Upper lobe of right lung (tissue), 1 donor: ENCODE results near the gene SMTNL2. TPM values are rescaled to one million over a fixed set of nuclear protein-coding genes. Genes with fewer than 3 reads are reported as not detected.
A peak's percentile ranks its signal among the peaks of the same experiment; 100 is the strongest.
"Not testable (repeated sequence)": the region's sequence is repeated elsewhere in the genome, so short reads cannot be mapped to it uniquely, and the experiment has no call there.

Experiments used
- ATAC-seq: fragments of 200-7000 bp; cut with Tn5 transposase; one replicate; pipeline ENCODE4 v1.9.1; 2020; ENCODE audit warnings: mild to moderate bottlenecking, moderate library complexity
- DNase-seq: peaks from one replicate; pipeline ENCODE4 v3.0.0-alpha.2; 2020
- H3K27ac ChIP-seq: fragments of 200-600 bp; one replicate; pipeline ENCODE4 v1.8.0; 2022
- H3K27me3 ChIP-seq: fragments of 200-600 bp; one replicate; pipeline ENCODE4 v1.8.0; 2022; ENCODE audit warnings: mild to moderate bottlenecking
- H3K36me3 ChIP-seq: fragments of 200-600 bp; one replicate; pipeline ENCODE4 v1.8.0; 2022
- H3K4me1 ChIP-seq: fragments of 200-600 bp; one replicate; pipeline ENCODE4 v1.8.0; 2022
- H3K4me3 ChIP-seq: fragments of 200-600 bp; one replicate; pipeline ENCODE4 v1.8.0; 2022; ENCODE audit warnings: mild to moderate bottlenecking
- H3K9me3 ChIP-seq: fragments of 200-600 bp; one replicate; pipeline ENCODE4 v1.8.0; 2022
- intact Hi-C: fragments of 100-400 bp; cut with DNase I; formaldehyde crosslinking; loops from one replicate; pipeline ENCODE4 v1.11.0; 2022
- total RNA-seq: library from RNA; stranded (reverse); fragmentation: NEBNext Ultra II Directional; extraction: Animal tissue kit (Norgen Biotek cat#: 25700); gene quantifications from one replicate; pipeline ENCODE4 v1.2.1, GENCODE V29; 2021
- TF ChIP-seq, protein P1 (sequence below): fragments of 200-600 bp; IDR thresholded peaks from one replicate; pipeline ENCODE4 v1.8.0; 2022; ENCODE audit warnings: antibody characterized with exemption
- donor health status: DM: no; HTN: yes; CAD: no; lungs with severe emphysema.

SMTNL2 gene
- total RNA-seq, 1 donor from 2014 or later: 2.7 TPM

DNA sequence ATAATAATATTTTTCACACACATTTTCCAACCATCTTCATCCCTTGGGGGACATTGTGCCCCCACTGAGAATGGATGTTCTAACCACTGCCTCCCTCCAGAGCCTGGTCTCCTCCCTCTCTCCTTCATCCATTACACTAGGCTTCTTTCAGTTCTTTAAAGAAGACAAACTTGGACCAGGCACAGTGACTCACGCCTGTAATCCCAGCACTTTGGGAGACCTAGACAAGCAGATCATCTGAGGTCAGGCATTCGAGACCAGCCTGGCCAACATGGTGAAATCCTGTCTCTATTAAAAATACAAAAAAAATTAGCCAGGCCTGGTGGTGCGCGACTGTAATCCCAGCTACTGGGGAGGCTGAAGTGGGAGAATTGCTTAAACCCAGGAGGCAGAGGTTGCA lies 50.6 kb downstream of the SMTNL2 start:
- H3K27ac ChIP-seq: no peak overlapping the region
- DNase-seq (peak; percentile 11), ATAC-seq (no peak)
- H3K9me3 ChIP-seq: no peaks in the 10 kb centered on the region
- intact Hi-C loops: no loop called here
- no peak overlapping the region for H3K4me3 ChIP-seq
- no peaks in the 10 kb centered on the region for H3K4me1 ChIP-seq
- no peaks in the 10 kb centered on the region for H3K36me3 ChIP-seq
- peaks cover 20% of the 10 kb centered on the region for H3K27me3 ChIP-seq
- TF ChIP-seq, protein P1, sequence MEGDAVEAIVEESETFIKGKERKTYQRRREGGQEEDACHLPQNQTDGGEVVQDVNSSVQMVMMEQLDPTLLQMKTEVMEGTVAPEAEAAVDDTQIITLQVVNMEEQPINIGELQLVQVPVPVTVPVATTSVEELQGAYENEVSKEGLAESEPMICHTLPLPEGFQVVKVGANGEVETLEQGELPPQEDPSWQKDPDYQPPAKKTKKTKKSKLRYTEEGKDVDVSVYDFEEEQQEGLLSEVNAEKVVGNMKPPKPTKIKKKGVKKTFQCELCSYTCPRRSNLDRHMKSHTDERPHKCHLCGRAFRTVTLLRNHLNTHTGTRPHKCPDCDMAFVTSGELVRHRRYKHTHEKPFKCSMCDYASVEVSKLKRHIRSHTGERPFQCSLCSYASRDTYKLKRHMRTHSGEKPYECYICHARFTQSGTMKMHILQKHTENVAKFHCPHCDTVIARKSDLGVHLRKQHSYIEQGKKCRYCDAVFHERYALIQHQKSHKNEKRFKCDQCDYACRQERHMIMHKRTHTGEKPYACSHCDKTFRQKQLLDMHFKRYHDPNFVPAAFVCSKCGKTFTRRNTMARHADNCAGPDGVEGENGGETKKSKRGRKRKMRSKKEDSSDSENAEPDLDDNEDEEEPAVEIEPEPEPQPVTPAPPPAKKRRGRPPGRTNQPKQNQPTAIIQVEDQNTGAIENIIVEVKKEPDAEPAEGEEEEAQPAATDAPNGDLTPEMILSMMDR: no peak

DNA sequence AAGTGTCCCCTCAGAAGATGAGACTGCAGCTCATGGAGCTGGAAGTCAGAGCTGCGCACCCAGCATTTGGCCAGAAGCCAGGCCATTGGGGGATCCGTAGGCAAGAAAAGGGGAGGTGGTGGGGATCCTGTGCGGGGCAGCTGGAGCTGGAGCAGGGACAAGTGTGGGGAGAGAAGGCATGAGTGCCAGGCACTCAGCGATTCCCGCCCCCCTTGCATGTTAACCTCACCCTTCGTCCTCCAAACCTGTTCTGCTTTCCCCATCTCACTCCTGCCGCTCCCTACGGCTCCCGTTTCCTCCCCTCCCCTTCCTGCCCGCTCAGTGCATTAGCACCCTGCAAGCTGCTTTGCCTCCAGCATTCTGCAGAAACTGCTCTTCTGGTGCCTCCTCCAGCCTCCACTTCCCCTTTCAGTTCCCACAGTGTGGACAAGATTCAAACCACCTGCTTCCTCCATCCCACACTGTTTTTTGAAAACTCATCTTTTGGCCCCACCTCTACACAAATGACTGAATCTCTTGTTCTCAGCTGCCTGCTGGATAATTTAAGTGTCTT lies 51.6 kb downstream of the SMTNL2 start:
- no peaks in the 10 kb centered on the region for H3K4me1 ChIP-seq
- TF ChIP-seq, protein P1: no peak
- H3K27ac ChIP-seq: no peak overlapping the region
- intact Hi-C loops: no loop called here
- no peak overlapping the region for H3K4me3 ChIP-seq
- ATAC-seq (peak; percentile 80), DNase-seq (peak; percentile 65)
- H3K36me3 ChIP-seq: no peaks in the 10 kb centered on the region
- H3K9me3 ChIP-seq: no peaks in the 10 kb centered on the region
- peaks cover 20% of the 10 kb centered on the region for H3K27me3 ChIP-seq

DNA sequence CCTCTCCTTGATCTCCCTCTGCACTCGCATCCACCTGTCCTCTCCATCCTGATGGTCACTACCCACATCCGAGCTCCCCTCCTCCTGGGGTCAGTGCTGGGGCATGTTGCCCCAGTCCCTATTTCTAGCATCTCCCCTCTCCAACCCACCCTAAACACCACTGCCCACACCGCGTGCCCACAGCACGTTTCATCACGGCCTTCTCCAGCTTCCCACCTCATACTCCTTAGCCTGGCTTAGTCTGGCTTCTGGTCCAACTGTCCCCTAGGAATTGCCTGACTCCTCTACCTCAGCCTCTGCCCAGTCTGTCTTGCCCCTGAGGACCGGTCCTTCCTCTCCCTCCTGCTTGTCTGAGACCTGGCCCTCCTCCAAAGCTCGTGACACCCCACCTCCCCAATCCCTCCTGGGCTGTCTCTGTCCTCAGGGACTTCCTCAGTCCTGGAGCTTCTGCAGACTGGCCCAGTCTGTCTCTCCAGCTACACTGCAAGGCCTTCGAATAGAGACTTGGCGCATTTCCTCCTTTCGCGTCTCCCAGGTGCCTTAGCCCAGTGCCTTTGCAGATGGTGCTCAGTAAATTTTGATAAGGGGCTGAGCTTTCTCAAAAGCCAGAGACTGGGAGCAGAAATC lies 52.3 kb downstream of the SMTNL2 start:
- TF ChIP-seq, protein P1: no peak
- intact Hi-C loops: no loop called here
- H3K36me3 ChIP-seq: no peaks in the 10 kb centered on the region
- no peak overlapping the region for H3K4me3 ChIP-seq
- H3K4me1 ChIP-seq: peaks cover 4% of the 10 kb centered on the region
- DNase-seq (peak; percentile 61), ATAC-seq (no peak)
- H3K27ac ChIP-seq: no peak overlapping the region
- no peaks in the 10 kb centered on the region for H3K9me3 ChIP-seq
- H3K27me3 ChIP-seq: peaks cover 26% of the 10 kb centered on the region

DNA sequence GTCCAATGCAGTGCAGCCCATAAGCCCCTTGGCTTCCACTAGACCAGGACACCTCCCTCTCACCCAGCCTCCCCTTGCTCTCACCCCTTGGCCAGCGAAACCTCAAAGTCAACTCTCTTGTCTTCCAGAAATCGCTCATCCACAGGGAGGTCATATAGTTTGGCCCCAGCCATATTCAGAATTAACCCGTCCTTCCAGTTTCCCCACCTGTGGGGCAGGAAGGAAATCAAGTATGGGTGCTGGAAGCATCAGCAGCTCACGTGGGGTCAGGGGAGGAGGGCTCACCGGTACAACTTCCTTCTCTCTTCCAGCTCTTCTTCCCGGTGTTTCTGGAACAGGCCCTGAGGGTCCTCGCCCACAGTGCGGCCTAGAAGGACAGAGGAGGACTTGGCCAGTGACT lies 54.4 kb downstream of the SMTNL2 start:
- H3K27me3 ChIP-seq: peaks cover 39% of the 10 kb centered on the region
- DNase-seq, intact Hi-C loops, H3K9me3 ChIP-seq, ATAC-seq, H3K27ac ChIP-seq, H3K36me3 ChIP-seq, H3K4me3 ChIP-seq, H3K4me1 ChIP-seq: not testable (repeated sequence)

DNA sequence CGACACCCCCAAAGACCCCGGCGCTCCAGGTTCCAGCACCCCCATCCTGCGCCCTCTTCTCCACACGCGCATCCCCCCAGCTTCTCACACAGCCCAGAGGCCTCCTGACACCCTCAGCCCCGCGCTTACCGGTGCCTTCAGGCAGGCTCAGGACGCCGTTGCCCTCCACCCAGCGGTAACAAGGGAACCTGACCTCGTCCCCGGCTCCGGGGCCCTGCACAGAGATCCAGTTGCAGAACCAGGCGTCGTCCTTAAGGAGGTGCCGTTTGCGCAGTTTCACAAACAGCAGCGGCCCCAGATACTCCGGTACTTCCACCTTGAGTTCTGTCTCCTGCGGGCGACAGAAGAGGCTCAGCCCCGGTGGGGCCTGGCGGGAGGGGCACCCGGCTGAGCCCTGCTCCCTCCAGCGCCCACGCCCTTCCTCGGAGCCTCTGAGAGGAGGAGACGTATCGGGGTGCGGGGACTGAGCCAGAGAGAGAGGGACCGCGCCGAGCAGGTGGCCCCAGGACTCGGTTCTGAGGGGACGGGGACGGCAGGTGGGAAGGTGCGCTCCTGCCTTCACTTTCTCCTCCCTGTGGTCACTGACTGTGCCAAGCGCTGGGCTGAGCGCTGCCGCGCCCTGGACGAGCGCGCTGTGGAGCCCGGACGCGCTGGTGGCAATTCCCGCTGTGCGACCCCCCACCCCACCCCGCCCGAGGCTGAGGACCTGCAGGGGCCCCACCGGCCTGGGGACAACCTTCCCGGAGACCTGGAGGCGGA lies 55.2 kb downstream of the SMTNL2 start:
- H3K4me1 ChIP-seq, H3K36me3 ChIP-seq, intact Hi-C loops, H3K9me3 ChIP-seq, H3K4me3 ChIP-seq, H3K27ac ChIP-seq: not testable (repeated sequence)
- DNase-seq (peak; percentile 64), ATAC-seq (peak; percentile 43)
- peaks cover 39% of the 10 kb centered on the region for H3K27me3 ChIP-seq

DNA sequence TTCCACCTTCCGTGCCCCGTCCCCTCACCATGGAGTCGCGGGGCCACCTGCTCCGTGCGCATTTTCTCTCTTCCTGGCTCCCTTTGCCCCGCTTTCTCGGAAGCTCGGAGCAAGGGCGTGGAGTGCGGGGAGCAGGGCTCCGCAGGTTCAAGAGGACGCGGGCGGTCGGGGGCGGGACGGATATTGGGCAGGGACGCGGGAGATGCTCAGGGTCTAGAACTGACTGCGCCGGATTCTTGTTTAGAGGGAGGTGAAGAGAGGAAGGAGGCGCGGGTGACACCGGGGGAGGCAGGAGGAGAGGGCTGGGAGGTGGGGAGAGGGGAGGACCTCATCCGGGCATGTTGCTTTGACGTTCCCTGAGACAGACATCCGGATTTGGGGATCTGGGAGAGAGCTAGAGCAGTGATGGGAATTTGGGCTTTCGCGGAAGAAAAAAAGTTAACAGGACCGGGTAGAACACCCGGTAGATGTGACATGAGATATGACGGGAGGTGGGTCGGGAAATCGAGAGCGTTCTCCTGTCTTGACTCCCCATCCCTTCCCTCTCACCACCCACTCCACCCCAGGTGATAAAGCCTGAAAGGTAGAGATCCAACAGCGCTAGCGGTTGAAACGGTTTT lies 56.4 kb downstream of the SMTNL2 start:
- peaks cover 43% of the 10 kb centered on the region for H3K27me3 ChIP-seq
- peak; percentile 48 for DNase-seq
- ATAC-seq, H3K27ac ChIP-seq, H3K4me1 ChIP-seq, H3K36me3 ChIP-seq, H3K4me3 ChIP-seq, H3K9me3 ChIP-seq, intact Hi-C loops: not testable (repeated sequence)
